ENCODE results near the gene REM2. TPM values are rescaled to one million over a fixed set of nuclear protein-coding genes. Genes with fewer than 3 reads are reported as not detected.

REM2 gene
- total RNA-seq, 1 donor from 2014 or later: 0.36 TPM

- Mint-ChIP-seq H3K27ac (ENCODE audit: unreplicated experiment) (no peak overlapping the region), H3K9me3 (ENCODE audit: unreplicated experiment) (no peaks in the 10 kb centered on the region), H3K36me3 (ENCODE audit: low read depth, unreplicated experiment) (peaks cover 11% of the 10 kb centered on the region), H3K4me1 (ENCODE audit: unreplicated experiment) (peaks cover 10% of the 10 kb centered on the region), H3K4me3 (ENCODE audit: unreplicated experiment) (no peak overlapping the region), H3K27me3 (ENCODE audit: unreplicated experiment) (no peaks in the 10 kb centered on the region)
- DNase-seq (ENCODE audit: low spot score): no peak
- TF ChIP-seq CTCF (IDR thresholded peaks at IDR 0.05; ENCODE audit: unreplicated experiment): no peak
These were observed 10.7 kb downstream of the REM2 start for GRCh38 chr14:22893706-22894105.

- Mint-ChIP-seq H3K27me3 (ENCODE audit: unreplicated experiment) (no peaks in the 10 kb centered on the region), H3K27ac (ENCODE audit: unreplicated experiment) (no peak overlapping the region), H3K9me3 (ENCODE audit: unreplicated experiment) (no peaks in the 10 kb centered on the region), H3K4me3 (ENCODE audit: unreplicated experiment) (no peak overlapping the region), H3K36me3 (ENCODE audit: low read depth, unreplicated experiment) (peaks cover 11% of the 10 kb centered on the region), H3K4me1 (ENCODE audit: unreplicated experiment) (peaks cover 11% of the 10 kb centered on the region)
- no peak for DNase-seq (ENCODE audit: low spot score)
- TF ChIP-seq CTCF (IDR thresholded peaks at IDR 0.05; ENCODE audit: unreplicated experiment): no peak
These were observed 12.4 kb downstream of the REM2 start for GRCh38 chr14:22895402-22895801.

DNA sequence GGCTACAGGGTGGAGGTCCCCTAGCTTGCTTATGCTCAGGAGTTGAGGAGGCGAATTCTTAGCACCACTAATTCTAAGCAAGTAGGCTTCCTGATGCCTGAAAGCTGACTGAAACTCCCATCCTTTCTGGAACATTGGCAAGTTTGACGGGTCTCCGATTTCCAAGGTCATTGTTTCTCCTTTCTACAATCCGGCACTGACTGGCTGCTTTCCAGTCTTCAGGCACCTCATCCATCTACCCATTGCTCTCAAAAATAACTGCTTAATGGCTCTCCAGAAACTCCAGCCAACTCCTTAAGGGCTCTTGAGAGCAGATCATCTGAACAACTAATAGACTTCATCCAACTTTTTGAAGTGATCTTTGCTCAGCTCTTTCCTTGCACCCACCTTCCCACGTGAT, 13.3 kb downstream of the REM2 start:
- TF ChIP-seq CTCF (IDR thresholded peaks at IDR 0.05; ENCODE audit: unreplicated experiment): no peak
- no peak overlapping the region for H3K4me3 Mint-ChIP-seq (ENCODE audit: unreplicated experiment)
- DNase-seq (ENCODE audit: low spot score): no peak
- peaks cover 18% of the 10 kb centered on the region for H3K36me3 Mint-ChIP-seq (ENCODE audit: low read depth, unreplicated experiment)
- no peaks in the 10 kb centered on the region for H3K9me3 Mint-ChIP-seq (ENCODE audit: unreplicated experiment)
- no peak overlapping the region for H3K27ac Mint-ChIP-seq (ENCODE audit: unreplicated experiment)
- no peaks in the 10 kb centered on the region for H3K27me3 Mint-ChIP-seq (ENCODE audit: unreplicated experiment)
- peaks cover 11% of the 10 kb centered on the region for H3K4me1 Mint-ChIP-seq (ENCODE audit: unreplicated experiment)

- H3K4me3 Mint-ChIP-seq (ENCODE audit: unreplicated experiment): no peak overlapping the region
- peaks cover 22% of the 10 kb centered on the region for H3K36me3 Mint-ChIP-seq (ENCODE audit: low read depth, unreplicated experiment)
- DNase-seq (ENCODE audit: low spot score): no peak
- TF ChIP-seq CTCF (IDR thresholded peaks at IDR 0.05; ENCODE audit: unreplicated experiment): no peak
- no peaks in the 10 kb centered on the region for H3K9me3 Mint-ChIP-seq (ENCODE audit: unreplicated experiment)
- no peak overlapping the region for H3K27ac Mint-ChIP-seq (ENCODE audit: unreplicated experiment)
- H3K4me1 Mint-ChIP-seq (ENCODE audit: unreplicated experiment): peaks cover 11% of the 10 kb centered on the region
- no peaks in the 10 kb centered on the region for H3K27me3 Mint-ChIP-seq (ENCODE audit: unreplicated experiment)
These were observed 13.7 kb downstream of the REM2 start for GRCh38 chr14:22896760-22897159.

DNA sequence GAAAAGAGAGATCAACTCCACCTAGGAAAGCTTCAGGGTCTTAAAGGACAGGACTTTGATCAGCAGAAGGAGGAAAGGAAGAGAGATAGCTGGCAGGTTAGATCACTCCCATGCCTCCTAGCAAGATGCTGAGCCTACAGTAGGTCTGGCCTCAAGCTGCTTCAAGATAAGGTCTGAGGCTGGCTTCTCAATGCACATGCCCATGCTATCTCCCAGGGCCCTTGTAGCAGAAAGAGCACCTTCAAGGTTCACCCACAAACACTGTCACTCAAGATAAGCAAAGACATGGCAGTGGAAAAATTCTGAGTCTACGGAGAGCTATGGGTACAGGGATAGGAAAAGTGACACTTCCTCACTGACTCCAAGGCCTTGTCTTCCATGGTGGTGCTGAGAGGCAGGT, 14.3 kb downstream of the REM2 start:
- Mint-ChIP-seq H3K27ac (ENCODE audit: unreplicated experiment) (no peak overlapping the region), H3K27me3 (ENCODE audit: unreplicated experiment) (no peaks in the 10 kb centered on the region), H3K9me3 (ENCODE audit: unreplicated experiment) (no peaks in the 10 kb centered on the region), H3K4me3 (ENCODE audit: unreplicated experiment) (no peak overlapping the region), H3K4me1 (ENCODE audit: unreplicated experiment) (peaks cover 11% of the 10 kb centered on the region), H3K36me3 (ENCODE audit: low read depth, unreplicated experiment) (peaks cover 28% of the 10 kb centered on the region)
- DNase-seq (ENCODE audit: low spot score): no peak
- no peak for TF ChIP-seq CTCF (IDR thresholded peaks at IDR 0.05; ENCODE audit: unreplicated experiment)

All from endothelial cell (in vitro differentiated cells).